Body of pancreas (tissue), 4 donors: Measurements from ENCODE around the gene MAGI1.

Experiments used
- POLR2A ChIP-seq, 3 donors: fragments of 450-650 bp; IDR thresholded peaks; one replicate each; pipeline ENCODE4 v1.6.1; 2016; ENCODE audit warnings: antibody characterized with exemption in 3 of 3, mild to moderate bottlenecking in 2 of 3
- TF ChIP-seq, protein P1 (sequence below), 7 experiments: fragments of 450-650 bp in 4 of 7; fragments of 200-600 bp in 3 of 7; sonication (generic) in 3 of 7; IDR thresholded peaks; one replicate each; pipeline ENCODE4 v1.5.1; 2016 to 2019; ENCODE audit warnings: antibody characterized with exemption in 7 of 7

DNA sequence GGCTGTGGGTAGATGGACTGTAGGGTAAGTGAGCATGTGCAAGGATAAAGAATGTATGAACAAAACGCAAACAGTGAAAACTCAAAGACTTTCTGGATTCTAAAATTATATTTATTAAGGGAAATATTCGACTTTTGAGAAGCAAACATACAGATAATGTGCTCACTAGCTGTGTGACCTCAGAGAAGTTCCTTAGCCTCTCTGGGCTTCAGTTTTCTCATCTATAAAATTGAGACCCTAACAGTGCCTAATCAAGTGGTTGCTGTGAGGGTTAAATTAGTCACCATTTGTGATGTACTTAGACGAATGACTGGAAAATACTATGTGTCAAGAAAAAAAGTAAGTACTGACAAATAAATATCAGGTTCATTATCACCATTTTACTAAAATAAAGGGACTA, 261.7 kb downstream of the MAGI1 start:
- no peak for TF ChIP-seq POLR2A (IDR thresholded peaks at IDR 0.05)
- TF ChIP-seq, protein P1, sequence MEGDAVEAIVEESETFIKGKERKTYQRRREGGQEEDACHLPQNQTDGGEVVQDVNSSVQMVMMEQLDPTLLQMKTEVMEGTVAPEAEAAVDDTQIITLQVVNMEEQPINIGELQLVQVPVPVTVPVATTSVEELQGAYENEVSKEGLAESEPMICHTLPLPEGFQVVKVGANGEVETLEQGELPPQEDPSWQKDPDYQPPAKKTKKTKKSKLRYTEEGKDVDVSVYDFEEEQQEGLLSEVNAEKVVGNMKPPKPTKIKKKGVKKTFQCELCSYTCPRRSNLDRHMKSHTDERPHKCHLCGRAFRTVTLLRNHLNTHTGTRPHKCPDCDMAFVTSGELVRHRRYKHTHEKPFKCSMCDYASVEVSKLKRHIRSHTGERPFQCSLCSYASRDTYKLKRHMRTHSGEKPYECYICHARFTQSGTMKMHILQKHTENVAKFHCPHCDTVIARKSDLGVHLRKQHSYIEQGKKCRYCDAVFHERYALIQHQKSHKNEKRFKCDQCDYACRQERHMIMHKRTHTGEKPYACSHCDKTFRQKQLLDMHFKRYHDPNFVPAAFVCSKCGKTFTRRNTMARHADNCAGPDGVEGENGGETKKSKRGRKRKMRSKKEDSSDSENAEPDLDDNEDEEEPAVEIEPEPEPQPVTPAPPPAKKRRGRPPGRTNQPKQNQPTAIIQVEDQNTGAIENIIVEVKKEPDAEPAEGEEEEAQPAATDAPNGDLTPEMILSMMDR (IDR thresholded peaks at IDR 0.05), result no peak
